Muscle of leg (tissue), 11 donors: ENCODE measurements around the gene CAMK2G. TPM values are rescaled to one million over a fixed set of nuclear protein-coding genes. Genes with fewer than 3 reads are reported as not detected.

Experiments
- DNase-seq: peaks from one replicate; pipeline ENCODE4 v3.0.0; 2013
- H3K27ac ChIP-seq: one replicate; pipeline ENCODE4 v1.5.1; 2013; ENCODE audit warnings: mild to moderate bottlenecking, low read length, control low read depth
- H3K27me3 ChIP-seq: one replicate; pipeline ENCODE4 v1.6.1; 2013; ENCODE audit warnings: low read length; ENCODE audit not compliant: control insufficient read depth, insufficient read depth
- H3K36me3 ChIP-seq: one replicate; pipeline ENCODE4 v1.6.1; 2013; ENCODE audit warnings: low read length; ENCODE audit not compliant: control insufficient read depth, insufficient read depth
- H3K4me1 ChIP-seq: one replicate; pipeline ENCODE4 v1.6.1; 2013; ENCODE audit warnings: low read length; ENCODE audit not compliant: control insufficient read depth, insufficient read depth
- H3K4me3 ChIP-seq: one replicate; pipeline ENCODE4 v1.5.1; 2013; ENCODE audit warnings: low read length, control low read depth
- H3K9me3 ChIP-seq: replicated peaks from 2 replicates; pipeline ENCODE4 v1.6.1; 2013; ENCODE audit warnings: low read depth, low read length; ENCODE audit not compliant: control insufficient read depth
- WGBS: methylation state at CpG from one replicate; pipeline ENCODE4 v1.1.5; 2013; ENCODE audit warnings: missing lambda C conversion rate; ENCODE audit not compliant: insufficient coverage; 5-methylcytosine and 5-hydroxymethylcytosine counted together
- polyA plus RNA-seq, 8 donors: library from polyadenylated mRNA; unstranded; fragments of 120-200 nt; gene quantifications; one replicate each; pipeline versions ENCODE4 v1.2.1 to v1.2.3, GENCODE V29; 2013; ENCODE audit warnings: inconsistent platforms in 1 of 8, low replicate concordance in 1 of 8; ENCODE audit not compliant: insufficient read length in 8 of 8, insufficient read depth in 1 of 8
- total RNA-seq: library from RNA; stranded (reverse); fragments of 120-200 nt; gene quantifications from one replicate; pipeline ENCODE4 v1.2.4, GENCODE V29; 2013

The CAMK2G gene
- total and polyA plus RNA-seq, 9 donors: 18.4 to 34.7 (median 25.3) TPM

DNA sequence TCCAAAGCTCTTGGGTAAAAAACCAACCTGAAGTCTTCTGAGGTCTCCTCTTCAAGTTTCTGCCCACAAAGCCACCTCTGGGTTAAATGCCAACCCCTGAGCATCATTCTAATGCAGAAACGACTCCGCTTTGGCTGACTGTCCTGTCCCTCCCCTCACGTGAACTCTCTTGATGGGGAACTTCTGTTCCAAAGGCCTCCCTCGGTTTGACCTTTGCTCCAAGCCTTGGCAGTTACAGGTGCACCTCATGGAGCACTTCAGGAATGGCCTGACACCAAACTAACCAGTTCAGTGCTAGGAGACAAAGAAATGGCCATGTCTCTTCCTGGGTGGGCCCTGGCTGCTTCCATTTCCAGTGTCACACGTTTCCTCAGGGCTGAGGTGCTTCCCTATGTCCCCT, 20.0 kb downstream of the CAMK2G start:
- Histone ChIP-seq H3K27me3 (no peaks in the 10 kb centered on the region), H3K4me3 (no peak overlapping the region), H3K4me1 (peaks cover under 1% of the 10 kb centered on the region), H3K27ac (no peak overlapping the region), H3K9me3 (no peaks in the 10 kb centered on the region), H3K36me3 (peaks cover 66% of the 10 kb centered on the region)
- WGBS: 67% methylated on average over 5 of the region's 5 CpGs
- no peak for DNase-seq

DNA sequence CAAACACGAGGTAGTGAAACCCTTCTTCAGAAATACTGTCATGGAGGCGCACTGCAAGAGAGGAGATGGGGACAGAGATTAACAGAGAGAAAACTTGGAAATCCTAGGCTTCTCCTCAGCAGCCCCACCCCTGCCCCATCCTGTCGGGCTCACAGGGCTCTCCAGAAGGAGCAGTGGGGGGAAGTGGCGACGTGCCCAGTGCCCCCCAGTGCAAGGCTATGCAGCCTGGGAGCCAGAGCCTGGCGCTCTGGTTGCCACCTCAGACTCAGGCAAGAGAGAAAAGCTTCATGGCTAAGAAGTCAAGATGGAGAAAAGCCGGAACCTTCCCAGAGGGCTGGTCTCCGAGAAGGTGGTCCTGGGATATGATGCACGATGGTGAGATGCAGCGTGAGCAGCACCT, 21.2 kb downstream of the CAMK2G start:
- DNase-seq: no peak
- WGBS: 85% methylated on average over 7 of the region's 10 CpGs
- H3K27me3 ChIP-seq: no peaks in the 10 kb centered on the region
- no peaks in the 10 kb centered on the region for H3K9me3 ChIP-seq
- no peak overlapping the region for H3K4me3 ChIP-seq
- H3K4me1 ChIP-seq: peaks cover 7% of the 10 kb centered on the region
- H3K36me3 ChIP-seq: peaks cover 62% of the 10 kb centered on the region
- no peak overlapping the region for H3K27ac ChIP-seq

DNA sequence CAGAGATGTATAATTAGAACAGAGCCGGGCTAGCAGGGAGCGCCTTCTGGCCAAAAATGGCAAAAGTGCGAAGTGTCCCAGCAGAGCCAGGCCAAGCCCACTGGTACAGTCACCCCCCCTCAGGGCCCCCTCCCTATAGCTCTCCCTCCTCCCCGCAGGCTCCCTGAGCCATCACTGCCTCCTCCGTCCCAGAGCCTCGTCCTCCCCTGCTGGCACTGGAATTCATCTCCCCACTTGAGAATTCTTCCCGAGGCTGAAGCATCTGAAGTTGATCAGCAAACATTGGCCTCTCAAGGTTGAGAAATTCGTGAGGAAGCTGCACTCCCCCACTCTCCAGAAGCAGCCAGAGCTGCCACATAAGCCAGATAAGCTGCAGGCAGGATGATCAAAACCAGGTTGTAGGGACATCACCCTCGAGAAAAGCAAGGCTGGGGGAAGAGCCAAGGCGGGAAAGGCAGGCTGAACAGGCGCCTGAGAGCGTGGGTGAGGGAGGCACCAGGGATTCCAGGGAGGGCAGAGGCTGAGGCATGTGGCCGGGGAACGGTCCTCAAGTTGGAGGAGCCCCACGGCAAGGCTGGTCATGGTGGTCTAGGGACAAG, 23.4 kb downstream of the CAMK2G start:
- Histone ChIP-seq H3K36me3 (peaks cover 71% of the 10 kb centered on the region), H3K27ac (no peak overlapping the region), H3K9me3 (no peaks in the 10 kb centered on the region), H3K4me3 (no peak overlapping the region), H3K4me1 (peaks cover 7% of the 10 kb centered on the region), H3K27me3 (no peaks in the 10 kb centered on the region)
- DNase-seq: peak; percentile 48
- WGBS: 38% methylated on average over 8 of the region's 15 CpGs

DNA sequence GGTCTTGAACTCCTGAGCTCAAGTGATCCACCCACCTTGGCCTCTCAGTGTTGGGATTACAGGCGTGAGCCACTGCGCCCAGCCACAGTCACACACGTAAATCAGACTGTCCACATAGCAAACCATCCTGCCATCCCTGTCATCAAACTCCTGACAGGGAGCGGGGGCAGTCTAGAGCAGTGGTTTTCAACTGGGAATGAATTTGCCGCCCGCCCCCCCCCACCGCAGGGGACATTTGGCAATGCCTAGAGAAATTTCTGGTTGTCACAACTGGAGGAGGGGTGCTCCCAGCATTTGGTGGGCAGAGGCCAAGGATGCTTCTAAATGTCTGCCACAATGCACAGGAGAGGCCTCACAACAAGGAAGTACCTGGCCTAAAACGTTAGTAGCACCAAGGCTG, 24.1 kb downstream of the CAMK2G start:
- WGBS: 86% methylated on average over 8 of the region's 8 CpGs
- DNase-seq: no peak
- peaks cover 68% of the 10 kb centered on the region for H3K36me3 ChIP-seq
- no peaks in the 10 kb centered on the region for H3K9me3 ChIP-seq
- peaks cover 7% of the 10 kb centered on the region for H3K4me1 ChIP-seq
- H3K27me3 ChIP-seq: no peaks in the 10 kb centered on the region
- H3K27ac ChIP-seq: no peak overlapping the region
- no peak overlapping the region for H3K4me3 ChIP-seq

DNA sequence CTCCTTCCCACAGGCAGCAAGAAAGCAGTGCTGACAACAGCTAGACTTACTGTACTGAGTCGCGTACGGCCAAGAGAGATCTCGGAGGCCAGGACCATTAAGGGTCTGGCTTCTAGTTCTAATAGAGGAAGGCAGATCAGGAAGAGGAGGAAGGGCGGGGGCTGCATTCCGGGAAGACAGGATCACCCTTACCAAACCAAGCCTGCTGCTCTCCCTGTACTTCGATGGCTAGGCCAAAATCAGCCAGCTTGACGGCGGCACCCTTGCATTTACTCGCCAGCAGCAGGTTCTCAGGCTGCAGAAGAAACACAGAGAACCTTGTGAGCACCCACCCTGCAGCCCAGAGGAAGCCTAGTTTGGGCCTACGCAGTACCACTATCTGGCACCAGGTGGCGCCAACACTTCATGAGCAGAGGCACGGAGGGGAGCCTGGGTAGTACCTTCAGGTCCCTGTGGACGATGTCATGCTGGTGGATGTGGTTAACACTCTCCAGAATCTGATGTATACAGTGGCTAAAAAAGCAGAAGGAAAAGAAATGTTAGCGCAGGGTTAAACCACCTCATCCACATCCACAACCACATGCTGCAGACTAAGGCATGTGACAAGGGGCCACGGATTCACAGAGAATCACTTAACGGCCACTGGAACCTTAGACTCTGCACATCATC, 25.4 kb downstream of the CAMK2G start:
- Histone ChIP-seq H3K27me3 (no peaks in the 10 kb centered on the region), H3K4me3 (no peak overlapping the region), H3K36me3 (peaks cover 66% of the 10 kb centered on the region), H3K4me1 (peaks cover 7% of the 10 kb centered on the region), H3K27ac (peak overlapping the region; percentile 13), H3K9me3 (no peaks in the 10 kb centered on the region)
- peak; percentile 82 for DNase-seq
- 25% methylated on average over 9 of the region's 17 CpGs for WGBS

DNA sequence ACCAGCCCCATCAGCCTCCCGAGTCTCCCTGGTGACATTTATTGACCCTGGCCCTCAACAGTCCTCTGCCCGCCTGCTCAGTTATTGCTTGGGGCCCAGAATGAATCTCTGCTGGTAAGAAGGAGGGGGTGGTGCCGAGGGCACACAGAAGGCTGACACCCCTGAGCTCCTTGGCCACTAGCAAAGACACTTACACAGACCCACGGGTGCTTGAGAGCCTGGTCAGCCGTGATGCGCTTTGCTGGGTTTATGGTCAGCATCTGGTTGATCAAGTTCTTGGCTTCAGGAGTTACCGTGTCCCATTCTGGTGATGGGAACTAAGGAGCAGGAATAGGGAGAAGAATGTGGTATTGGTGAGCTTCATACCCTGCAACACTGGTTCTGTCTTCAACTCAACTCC, 27.3 kb downstream of the CAMK2G start:
- no peaks in the 10 kb centered on the region for H3K9me3 ChIP-seq
- no peak for DNase-seq
- H3K4me1 ChIP-seq: peaks cover 7% of the 10 kb centered on the region
- H3K27me3 ChIP-seq: no peaks in the 10 kb centered on the region
- H3K4me3 ChIP-seq: no peak overlapping the region
- H3K27ac ChIP-seq: no peak overlapping the region
- H3K36me3 ChIP-seq: peaks cover 65% of the 10 kb centered on the region
- 100% methylated on average over 4 of the region's 7 CpGs for WGBS

DNA sequence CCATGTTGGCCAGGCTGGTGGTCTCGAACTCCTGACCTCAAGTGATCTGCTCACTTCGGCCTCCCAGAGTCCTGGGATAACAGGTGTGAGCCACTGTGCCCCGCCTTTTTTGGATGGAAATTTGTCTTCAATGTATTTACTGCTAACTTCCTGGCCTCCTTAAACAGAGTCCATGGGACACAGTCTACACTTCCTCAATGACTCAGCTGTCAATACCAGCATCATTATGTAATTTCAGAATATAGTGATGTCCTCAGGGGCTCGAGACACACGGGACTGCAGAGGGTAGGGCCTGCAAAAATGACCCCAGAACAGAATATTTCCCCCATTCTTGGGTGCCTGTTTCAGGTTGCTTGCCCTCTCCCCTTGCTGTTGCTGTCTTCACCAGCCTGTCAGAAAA, 31.1 kb downstream of the CAMK2G start:
- Histone ChIP-seq H3K27me3 (no peaks in the 10 kb centered on the region), H3K36me3 (peaks cover 75% of the 10 kb centered on the region), H3K4me3 (no peak overlapping the region), H3K4me1 (no peaks in the 10 kb centered on the region), H3K9me3 (no peaks in the 10 kb centered on the region), H3K27ac (no peak overlapping the region)
- no peak for DNase-seq
- WGBS: 62% methylated on average over 4 of the region's 5 CpGs

DNA sequence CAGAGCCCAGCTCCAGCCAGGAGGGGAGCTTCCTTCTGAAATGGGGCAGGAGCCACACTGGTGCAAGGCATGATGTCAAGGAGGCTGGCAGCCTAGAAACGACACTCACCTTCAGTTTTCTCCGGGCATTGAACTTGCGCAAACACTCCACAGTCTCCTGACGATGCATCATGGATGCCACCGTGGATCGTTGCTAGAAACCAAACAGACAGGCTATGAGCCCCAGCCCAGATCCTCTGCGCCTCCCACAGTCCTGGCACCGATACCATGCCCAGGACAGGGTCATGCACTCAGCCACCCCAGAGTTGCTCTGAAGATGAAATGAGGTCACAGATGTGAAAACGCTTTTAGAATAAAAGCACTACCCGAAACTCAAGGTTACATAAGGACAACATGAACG, 32.0 kb downstream of the CAMK2G start:
- Histone ChIP-seq H3K4me1 (no peaks in the 10 kb centered on the region), H3K9me3 (no peaks in the 10 kb centered on the region), H3K4me3 (no peak overlapping the region), H3K36me3 (peaks cover 75% of the 10 kb centered on the region), H3K27me3 (no peaks in the 10 kb centered on the region), H3K27ac (no peak overlapping the region)
- DNase-seq: no peak
- 89% methylated on average over 10 of the region's 11 CpGs for WGBS

DNA sequence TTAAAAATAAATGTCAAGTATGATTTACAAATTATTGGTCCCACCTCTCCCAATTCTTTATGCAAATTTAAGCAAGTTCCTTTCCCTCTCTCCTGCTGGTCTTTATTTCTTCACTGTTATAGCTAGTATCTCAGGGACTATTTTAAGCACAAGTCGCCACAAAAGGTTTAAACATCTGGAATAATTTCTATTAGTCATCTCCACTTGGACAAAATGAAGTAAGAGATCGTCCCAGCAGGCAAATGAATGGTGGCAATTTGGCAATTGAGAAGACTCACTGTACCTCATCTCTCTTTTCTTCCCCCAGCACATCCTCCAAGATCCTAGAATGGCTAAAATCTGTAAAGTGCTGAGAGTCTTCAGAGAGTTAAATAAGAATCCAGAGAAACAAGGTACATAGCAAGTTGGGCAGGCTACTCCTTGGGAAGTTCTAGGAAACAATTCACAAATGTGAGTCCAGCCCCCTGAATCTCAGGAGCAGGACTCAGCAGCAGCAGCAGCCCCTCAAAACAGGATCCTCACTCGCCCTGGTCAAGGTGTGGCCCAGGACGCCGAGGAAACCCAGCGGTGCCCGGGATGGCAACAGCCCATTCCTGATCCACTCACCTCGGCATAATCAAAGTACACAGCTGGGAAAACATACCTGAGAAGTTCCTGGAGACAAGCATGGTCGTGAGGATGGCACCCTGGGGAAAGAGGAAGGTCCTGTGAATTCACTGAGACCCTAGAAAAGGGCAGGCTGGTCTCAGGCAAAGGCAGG, 32.6 kb downstream of the CAMK2G start:
- H3K9me3 ChIP-seq: no peaks in the 10 kb centered on the region
- no peaks in the 10 kb centered on the region for H3K27me3 ChIP-seq
- H3K27ac ChIP-seq: no peak overlapping the region
- no peaks in the 10 kb centered on the region for H3K4me1 ChIP-seq
- H3K36me3 ChIP-seq: peaks cover 73% of the 10 kb centered on the region
- 67% methylated on average over 1 of the region's 9 CpGs for WGBS
- no peak overlapping the region for H3K4me3 ChIP-seq
- no peak for DNase-seq

DNA sequence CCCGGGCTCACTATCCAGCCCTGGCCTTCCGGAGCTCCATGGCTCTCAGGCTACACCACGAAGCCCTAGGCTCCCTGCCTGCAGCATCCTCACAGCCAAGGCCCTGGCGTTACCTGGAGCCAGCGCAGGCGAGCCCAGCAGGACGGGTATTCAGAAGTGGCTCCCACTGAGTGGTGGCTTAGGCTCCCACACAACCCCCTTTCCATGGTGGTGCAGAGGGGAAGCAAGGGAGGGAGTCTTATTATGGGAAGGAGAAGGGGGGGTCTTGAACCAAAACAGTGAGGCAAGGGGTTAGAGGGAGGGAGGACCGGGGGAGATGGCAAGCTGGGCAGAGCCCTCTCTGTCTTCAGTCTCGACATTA, 33.3 kb downstream of the CAMK2G start:
- Histone ChIP-seq H3K27ac (no peak overlapping the region), H3K4me1 (no peaks in the 10 kb centered on the region), H3K4me3 (no peak overlapping the region), H3K27me3 (no peaks in the 10 kb centered on the region), H3K36me3 (peaks cover 73% of the 10 kb centered on the region), H3K9me3 (no peaks in the 10 kb centered on the region)
- no peak for DNase-seq
- WGBS: 89% methylated on average over 3 of the region's 9 CpGs
